CD4-positive, alpha-beta T cell (primary cell): Measurements from ENCODE around the gene CDH12. TPM values are rescaled to one million over a fixed set of nuclear protein-coding genes. Genes with fewer than 3 reads are reported as not detected.

ENCODE experiments used
- ATAC-seq: fragments of 200-7000 bp; cut with Tn5 transposase; one replicate; pipeline ENCODE4 v1.10.0; 2022; ENCODE audit warnings: mild to moderate bottlenecking; ENCODE audit not compliant: poor library complexity
- CTCF ChIA-PET: fragments of 350-600 bp; sonication (Branson Sonifier 250); formaldehyde crosslinking; loops from one replicate; lab custom pipeline; 2021; ENCODE audit warnings: antibody characterized with exemption, inconsistent platforms; lab: Charles Lee
- POLR2A ChIA-PET: fragments of 350-600 bp; sonication (Branson Sonifier 250); formaldehyde crosslinking; loops from one replicate; lab custom pipeline; 2021; ENCODE audit warnings: antibody characterized with exemption, inconsistent platforms; lab: Charles Lee
- DNase-seq, 14 experiments: peaks; one replicate each; pipeline ENCODE4 v3.0.0-alpha.2; 2013 to 2020; ENCODE audit warnings: mixed read lengths in 2 of 14
- H3K27ac ChIP-seq, 2 donors: one replicate each; pipeline versions ENCODE4 v1.5.1 to v1.7.0; 2013; ENCODE audit warnings: low read length in 2 of 2, low read depth in 1 of 2, mild to moderate bottlenecking in 1 of 2
- H3K27me3 ChIP-seq, 2 experiments: 1 replicate in 1 of 2; 2 replicates in 1 of 2; pipeline versions ENCODE4 v1.6.1 to v1.7.0; 2013; ENCODE audit warnings: low read length in 2 of 2, control low read depth in 1 of 2, mild to moderate bottlenecking in 1 of 2, moderate library complexity in 1 of 2; ENCODE audit not compliant: insufficient read depth in 2 of 2, control insufficient read depth in 1 of 2
- H3K36me3 ChIP-seq: one replicate; pipeline ENCODE4 v1.6.1; 2013; ENCODE audit warnings: low read length, control low read depth; ENCODE audit not compliant: insufficient read depth
- H3K4me1 ChIP-seq: one replicate; pipeline ENCODE4 v1.6.1; 2013; ENCODE audit warnings: low read length, control low read depth; ENCODE audit not compliant: insufficient read depth
- H3K4me3 ChIP-seq: one replicate; pipeline ENCODE4 v1.5.1; 2013; ENCODE audit warnings: mild to moderate bottlenecking, low read length, moderate library complexity
- H3K9me3 ChIP-seq, 2 experiments: 1 replicate in 1 of 2; 2 replicates in 1 of 2; pipeline versions ENCODE4 v1.6.1 to v1.7.0; 2013; ENCODE audit warnings: low read length in 2 of 2, mild to moderate bottlenecking in 2 of 2, control low read depth in 1 of 2, moderate library complexity in 1 of 2; ENCODE audit not compliant: control insufficient read depth in 1 of 2, insufficient read depth in 1 of 2
- H3K27ac Mint-ChIP-seq: one replicate; pipeline ENCODE4 v1.8.0; 2020; ENCODE audit warnings: mixed read lengths
- H3K27me3 Mint-ChIP-seq: one replicate; pipeline ENCODE4 v1.8.0; 2021; ENCODE audit warnings: mixed read lengths
- H3K36me3 Mint-ChIP-seq: one replicate; pipeline ENCODE4 v1.8.0; 2021; ENCODE audit warnings: low read depth, mixed read lengths
- H3K4me1 Mint-ChIP-seq: one replicate; pipeline ENCODE4 v1.8.0; 2021; ENCODE audit warnings: low read depth, mixed read lengths
- H3K4me3 Mint-ChIP-seq: one replicate; pipeline ENCODE4 v1.8.0; 2020; ENCODE audit warnings: mild to moderate bottlenecking, mixed read lengths
- H3K9me3 Mint-ChIP-seq: one replicate; pipeline ENCODE4 v1.8.0; 2020; ENCODE audit warnings: mixed read lengths
- intact Hi-C, 2 experiments: fragments of 100-400 bp; cut with DNase I in 1 of 2; cut with micrococcal nuclease in 1 of 2; formaldehyde crosslinking; loops; one replicate each; pipeline versions ENCODE4 v1.15.1 to v1.9.0; 2023 to 2025; cut with DNase I, micrococcal nuclease
- total RNA-seq, 174 experiments: library from RNA in 2 of 174; stranded (reverse) in 2 of 174; gene quantifications; one replicate each; pipeline ENCODE4 v1.2.3 and lab custom pipeline; 2021 to 2026
- TF ChIP-seq, protein P1 (sequence below): fragments of 200-600 bp; IDR thresholded peaks from one replicate; pipeline ENCODE4 v1.8.0; 2022; ENCODE audit warnings: antibody characterized with exemption, mild to moderate bottlenecking

The CDH12 gene
- total RNA-seq, 2 experiments from 2014 or later: not detected

- no peak overlapping the region for H3K27ac Mint-ChIP-seq
- TF ChIP-seq, protein P1, sequence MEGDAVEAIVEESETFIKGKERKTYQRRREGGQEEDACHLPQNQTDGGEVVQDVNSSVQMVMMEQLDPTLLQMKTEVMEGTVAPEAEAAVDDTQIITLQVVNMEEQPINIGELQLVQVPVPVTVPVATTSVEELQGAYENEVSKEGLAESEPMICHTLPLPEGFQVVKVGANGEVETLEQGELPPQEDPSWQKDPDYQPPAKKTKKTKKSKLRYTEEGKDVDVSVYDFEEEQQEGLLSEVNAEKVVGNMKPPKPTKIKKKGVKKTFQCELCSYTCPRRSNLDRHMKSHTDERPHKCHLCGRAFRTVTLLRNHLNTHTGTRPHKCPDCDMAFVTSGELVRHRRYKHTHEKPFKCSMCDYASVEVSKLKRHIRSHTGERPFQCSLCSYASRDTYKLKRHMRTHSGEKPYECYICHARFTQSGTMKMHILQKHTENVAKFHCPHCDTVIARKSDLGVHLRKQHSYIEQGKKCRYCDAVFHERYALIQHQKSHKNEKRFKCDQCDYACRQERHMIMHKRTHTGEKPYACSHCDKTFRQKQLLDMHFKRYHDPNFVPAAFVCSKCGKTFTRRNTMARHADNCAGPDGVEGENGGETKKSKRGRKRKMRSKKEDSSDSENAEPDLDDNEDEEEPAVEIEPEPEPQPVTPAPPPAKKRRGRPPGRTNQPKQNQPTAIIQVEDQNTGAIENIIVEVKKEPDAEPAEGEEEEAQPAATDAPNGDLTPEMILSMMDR: no peak
- Histone ChIP-seq H3K4me1 (no peaks in the 10 kb centered on the region), H3K27me3 (no peaks in the 10 kb centered on the region), H3K4me3 (no peak overlapping the region), H3K36me3 (no peaks in the 10 kb centered on the region), H3K27ac (no peak overlapping the region), H3K9me3 (peaks cover 0 to 4% of the 10 kb centered on the region in 2 experiments)
- no peaks in the 10 kb centered on the region for H3K4me1 Mint-ChIP-seq
- no peak overlapping the region for H3K4me3 Mint-ChIP-seq
- no peaks in the 10 kb centered on the region for H3K27me3 Mint-ChIP-seq
- ChIA-PET POLR2A (no interaction called here), CTCF (no interaction called here)
- no peaks in the 10 kb centered on the region for H3K36me3 Mint-ChIP-seq
- intact Hi-C loops: no loop called here
- H3K9me3 Mint-ChIP-seq: peaks cover 3% of the 10 kb centered on the region
- no peak for ATAC-seq
- no peak for DNase-seq
These were observed 153.8 kb downstream of the CDH12 start for GRCh38 chr5:22699319-22699718.

DNA sequence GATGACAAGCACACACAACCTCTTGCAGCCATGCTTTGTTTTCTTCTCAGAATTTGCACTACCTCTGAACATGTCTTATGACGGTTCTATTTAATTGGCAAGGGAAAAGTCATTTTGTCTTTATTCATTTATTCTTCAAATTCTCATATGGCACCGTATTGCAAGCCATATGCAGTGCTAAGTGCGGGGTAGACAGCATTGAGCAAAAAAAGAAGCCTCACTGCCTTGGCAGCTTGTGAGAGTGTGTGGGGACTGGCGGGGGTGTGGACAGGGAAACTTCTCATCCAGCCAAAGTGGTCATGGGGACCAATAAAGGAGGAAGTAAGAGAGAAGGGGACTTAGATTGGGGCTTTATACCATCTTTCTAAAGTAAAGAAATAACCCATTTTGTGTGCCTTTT is 160.0 kb downstream of the CDH12 start:
- no peaks in the 10 kb centered on the region for H3K4me1 Mint-ChIP-seq
- POLR2A ChIA-PET: no interaction called here
- H3K27ac Mint-ChIP-seq: no peak overlapping the region
- peaks cover 0 to 4% of the 10 kb centered on the region in 2 experiments for H3K9me3 ChIP-seq
- TF ChIP-seq, protein P1: no peak
- H3K9me3 Mint-ChIP-seq: peaks cover 5% of the 10 kb centered on the region
- intact Hi-C loops: no loop called here
- H3K27me3 Mint-ChIP-seq: no peaks in the 10 kb centered on the region
- H3K36me3 Mint-ChIP-seq: no peaks in the 10 kb centered on the region
- no peaks in the 10 kb centered on the region for H3K4me1 ChIP-seq
- H3K27me3 ChIP-seq: no peaks in the 10 kb centered on the region
- CTCF ChIA-PET: no interaction called here
- no peak overlapping the region for H3K4me3 Mint-ChIP-seq
- no peak overlapping the region for H3K27ac ChIP-seq
- H3K4me3 ChIP-seq: no peak overlapping the region
- DNase-seq (no peak), ATAC-seq (no peak)
- no peaks in the 10 kb centered on the region for H3K36me3 ChIP-seq

DNA sequence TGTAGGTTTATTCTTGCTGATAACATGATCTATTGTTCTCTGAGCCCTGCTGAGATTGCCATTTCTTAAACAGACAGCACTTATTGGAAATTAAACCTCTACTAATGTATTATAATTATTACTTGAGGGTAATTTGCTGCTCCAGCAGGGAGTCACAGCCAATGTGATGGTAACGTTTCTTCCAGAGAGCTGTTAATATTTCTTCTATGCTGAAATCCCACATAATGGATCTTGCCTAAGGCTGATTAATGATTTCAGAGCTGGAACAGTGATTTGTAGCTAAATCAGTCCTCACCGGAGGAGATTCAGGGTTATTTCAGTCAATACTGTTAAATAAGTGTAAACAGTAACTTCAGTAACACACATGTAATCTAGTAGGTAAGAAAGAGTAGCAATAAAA is 170.1 kb downstream of the CDH12 start:
- no peaks in the 10 kb centered on the region for H3K27me3 Mint-ChIP-seq
- POLR2A ChIA-PET: no interaction called here
- CTCF ChIA-PET: no interaction called here

More for the DNA sequence above, 170.1 kb downstream of the CDH12 start:
- TF ChIP-seq, protein P1: no peak
- Mint-ChIP-seq H3K4me3 (no peak overlapping the region), H3K27ac (no peak overlapping the region), H3K4me1 (no peaks in the 10 kb centered on the region), H3K9me3 (no peaks in the 10 kb centered on the region), H3K36me3 (no peaks in the 10 kb centered on the region)
- Histone ChIP-seq H3K27ac (no peak overlapping the region), H3K27me3 (no peaks in the 10 kb centered on the region), H3K9me3 (peaks cover 0 to 12% of the 10 kb centered on the region in 2 experiments), H3K4me3 (no peak overlapping the region), H3K4me1 (no peaks in the 10 kb centered on the region), H3K36me3 (no peaks in the 10 kb centered on the region)
- ATAC-seq (no peak), DNase-seq (no peak)
- intact Hi-C loops: no loop called here
